ENCODE measurements around the gene P2RY11. TPM values are rescaled to one million over a fixed set of nuclear protein-coding genes. Genes with fewer than 3 reads are reported as not detected.

The P2RY11 gene
- total and polyA plus RNA-seq, 2 of the 4 experiments (the other 2 are of a cell fraction): 0.54 to 4.5 TPM

GRCh38 chr19:10107254-10107653 is 4.2 kb upstream of the P2RY11 start:
- peak overlapping the region; percentile 10 for H3K56ac ChIP-seq (ENCODE audit: extremely low read depth, insufficient read depth, low read length)
- ATAC-seq (ENCODE audit: low read depth): no peak
- peak overlapping the region; percentile 82 for H3K27ac ChIP-seq (ENCODE audit: insufficient read depth, low read length)
- peak overlapping the region; percentile 89 to 93; a peak in 3 of 4 replicates for H4K8ac ChIP-seq (ENCODE audit: low read depth in 2 of 2, low read length in 2 of 2)
- peaks cover 35% of the 10 kb centered on the region for H3K36me3 ChIP-seq (ENCODE audit: control insufficient read depth, insufficient read depth, low read length)
- 0 out of 2 replicates have a peak, but pooled peaks cover 5% of the 10 kb centered on the region for H4K20me1 ChIP-seq (ENCODE audit: insufficient read depth, low read length)
- DNase-seq: no peak
- peaks cover 4% of the 10 kb centered on the region for H3K4me1 ChIP-seq (ENCODE audit: control insufficient read depth, insufficient read depth, low read length)
- no peak overlapping the region for H2AFZ ChIP-seq (replicated peaks; ENCODE audit: low read length, poor library complexity)
- peak overlapping the region; percentile 56; the same call in 1 of the 2 replicates for H4K5ac ChIP-seq (ENCODE audit: low read depth, low read length)
- peak overlapping the region; percentile 50 for H3K14ac ChIP-seq (replicated peaks; ENCODE audit: low read depth, low read length)
- H2AK9ac ChIP-seq (replicated peaks; ENCODE audit: low read depth, low read length, poor library complexity): peak overlapping the region; percentile 95
- no peaks in the 10 kb centered on the region for H3K9me3 ChIP-seq (ENCODE audit: control insufficient read depth, insufficient read depth, low read length)
- CTCF ChIA-PET: no interaction called here
- H4K91ac ChIP-seq (ENCODE audit: insufficient read depth, low read depth, low read length): peak overlapping the region; percentile 71; the same call in 1 of the 2 replicates
- dilution Hi-C loops (cut with HindIII; ENCODE audit: low sequenced_read_pairs, unreplicated experiment): no loop called here
- peak overlapping the region; percentile 81 for H3K9ac ChIP-seq (ENCODE audit: low read depth, low read length)
- H2BK120ac ChIP-seq (ENCODE audit: low read depth, low read length): no peak overlapping the region
- BruUV-seq (replicated peaks): no TSS peak
- H3K79me1 ChIP-seq (ENCODE audit: low read depth in 1 of 2, low read length in 2 of 2): peaks cover 16 to 34% of the 10 kb centered on the region in 2 experiments
- no peak overlapping the region for H2BK20ac ChIP-seq (ENCODE audit: low read depth, low read length)
- intact Hi-C loops (cut with micrococcal nuclease): loop anchor here (5.0 kb wide), 1 partner anchor 145 kb away; the partner anchor contains the start of gene MRPL4
- no peaks in the 10 kb centered on the region for H3K27me3 ChIP-seq (ENCODE audit: control insufficient read depth, insufficient read depth, low read length)
- TF ChIP-seq RFX5 (IDR thresholded peaks at IDR 0.05; ENCODE audit: low read depth, low read length): no peak
- TF ChIP-seq MXI1 (IDR thresholded peaks at IDR 0.05; ENCODE audit: borderline replicate concordance, low read depth, low read length): no peak
- TF ChIP-seq MAFK (IDR thresholded peaks at IDR 0.05; ENCODE audit: low read depth, low read length): peak; percentile 56; the same call in 1 of the 2 replicates
- peak overlapping the region; percentile 48 for H2AK5ac ChIP-seq (ENCODE audit: low read depth, low read length)
- whole genome bisulfite sequencing, 2 experiments (ENCODE audit: extremely low coverage in 2 of 2, insufficient read length in 1 of 2): 100% methylated on average over 3 of the region's 10 CpGs; no CpG with 5 or more reads in 1 of the 2 experiments
- peak overlapping the region; percentile 87 for H2BK5ac ChIP-seq (ENCODE audit: low read depth, low read length, poor library complexity, severe bottlenecking)
- no peak overlapping the region for H3K18ac ChIP-seq (ENCODE audit: low read depth, low read length)
- peak overlapping the region; percentile 76 for H3K4me3 ChIP-seq (ENCODE audit: insufficient read depth, low read depth, low read length)
- peak overlapping the region; percentile 57; the same call in 1 of the 2 replicates for H3K4ac ChIP-seq (ENCODE audit: low read depth, low read length)
- POLR2A ChIA-PET (ENCODE audit: unreplicated experiment): interaction anchor here (0.6 kb wide), 1 partner anchor 96 kb away, joined by 15 read pairs; no protein-coding TSS in a partner anchor
- H3K23ac ChIP-seq (ENCODE audit: low read depth, low read length): no peak overlapping the region
- no peak overlapping the region for H2BK15ac ChIP-seq (ENCODE audit: low read depth, low read length)
- in situ Hi-C loops (cut with MboI; ENCODE audit: low sequenced_read_pairs): no loop called here
- H3K9me1 ChIP-seq (ENCODE audit: insufficient read depth, low read length): no peaks in the 10 kb centered on the region
- peak overlapping the region; percentile 74 for H3K4me2 ChIP-seq (ENCODE audit: low read depth, low read length)

Measured in IMR-90 (cell line).